ENCODE data around the gene RPLP2. TPM values are rescaled to one million over a fixed set of nuclear protein-coding genes. Genes with fewer than 3 reads are reported as not detected.

Gene RPLP2
- total and polyA plus RNA-seq, 2 experiments from 2014 or later = 401 to 468 TPM

- peak overlapping the region; percentile 98 for H3K4me2 ChIP-seq
- peak overlapping the region; percentile 68 for H3K4me3 ChIP-seq
- H3K4me1 ChIP-seq (ENCODE audit: insufficient read depth) = peaks cover 7% of the 10 kb centered on the region
- TF ChIP-seq CTCF (IDR thresholded peaks at IDR 0.05; ENCODE audit: poor library complexity) (no peak), EZH2 (IDR thresholded peaks at IDR 0.05; ENCODE audit: borderline replicate concordance) (no peak), EZH2phosphoT487 (IDR thresholded peaks at IDR 0.05; ENCODE audit: low read depth, severe bottlenecking, unreplicated experiment) (no peak)
- no peaks in the 10 kb centered on the region for H3K9me3 ChIP-seq (ENCODE audit: low read depth)
- peak overlapping the region; percentile 96 for H3K27ac ChIP-seq
- H3K36me3 ChIP-seq (replicated peaks; ENCODE audit: insufficient read depth, low read depth) = no peaks in the 10 kb centered on the region
- H3K9me2 ChIP-seq (replicated peaks; ENCODE audit: insufficient read depth) = no peaks in the 10 kb centered on the region
- WGBS (ENCODE audit: low lambda C conversion rate, missing lambda C conversion rate) = 1% methylated on average over 36 of the region's 55 CpGs
- peaks cover 22% of the 10 kb centered on the region for H4K20me1 ChIP-seq (ENCODE audit: insufficient read depth, poor library complexity, severe bottlenecking)
- no peak overlapping the region for H2AFZ ChIP-seq
- peaks cover 44% of the 10 kb centered on the region for H3K79me2 ChIP-seq
- H3K27me3 ChIP-seq = no peaks in the 10 kb centered on the region
- DNase-seq (ENCODE audit: low spot score) = no peak
Observed at GRCh38 chr11:810040-810567, 337 bp downstream of the RPLP2 start.

DNA sequence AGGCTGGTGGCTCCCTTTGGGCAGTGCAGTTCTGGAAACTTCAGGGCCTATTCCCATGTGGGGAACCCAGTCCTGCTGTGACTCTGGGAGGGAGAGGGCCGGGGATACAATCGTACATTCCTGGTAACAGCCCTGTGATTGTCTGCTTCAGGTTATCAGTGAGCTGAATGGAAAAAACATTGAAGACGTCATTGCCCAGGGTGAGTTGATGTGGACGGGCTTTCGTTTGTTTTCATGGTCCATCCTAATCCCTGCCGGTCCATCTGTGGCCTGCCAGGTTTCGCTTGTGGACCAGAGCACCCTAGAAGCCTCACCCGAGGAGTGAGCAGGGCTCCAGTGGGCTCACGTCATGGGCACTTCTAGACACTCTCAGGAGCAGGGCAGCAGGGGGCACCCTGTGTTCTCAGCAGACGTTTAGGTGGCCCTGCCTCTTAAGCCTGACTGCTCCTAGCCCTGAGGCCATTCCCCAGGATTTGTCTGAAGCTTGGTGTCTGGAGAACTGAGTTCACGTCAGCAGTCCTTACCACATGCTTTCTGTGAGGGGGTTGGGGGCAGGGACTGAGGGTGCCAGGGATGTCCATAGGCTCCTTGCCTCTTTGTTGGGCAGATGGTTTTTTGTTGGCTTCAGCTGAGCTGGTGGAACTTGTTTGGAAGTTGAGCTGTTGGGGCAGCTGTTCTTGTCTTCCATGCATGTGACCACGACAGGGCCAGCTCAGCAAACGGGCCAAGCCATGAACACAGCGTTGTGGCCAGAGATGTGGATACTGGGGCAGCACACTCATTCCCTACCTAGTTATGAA is 1.9 kb downstream of the RPLP2 start:
- peaks cover 44% of the 10 kb centered on the region for H3K79me2 ChIP-seq

GRCh38 chr11:812390-812789 is 2.6 kb downstream of the RPLP2 start:
- no peak overlapping the region for H3K4me2 ChIP-seq
- WGBS (ENCODE audit: low lambda C conversion rate, missing lambda C conversion rate) = 96% methylated on average over 3 of the region's 3 CpGs
- peaks cover 40% of the 10 kb centered on the region for H3K79me2 ChIP-seq
- H3K4me1 ChIP-seq (ENCODE audit: insufficient read depth) = peaks cover 7% of the 10 kb centered on the region
- H3K36me3 ChIP-seq (replicated peaks; ENCODE audit: insufficient read depth, low read depth) = no peaks in the 10 kb centered on the region
- no peak for DNase-seq (ENCODE audit: low spot score)
- H3K27me3 ChIP-seq = no peaks in the 10 kb centered on the region
- no peaks in the 10 kb centered on the region for H3K9me2 ChIP-seq (replicated peaks; ENCODE audit: insufficient read depth)
- TF ChIP-seq EZH2 (IDR thresholded peaks at IDR 0.05; ENCODE audit: borderline replicate concordance) = no peak
- no peak for TF ChIP-seq CTCF (IDR thresholded peaks at IDR 0.05; ENCODE audit: poor library complexity)
- TF ChIP-seq EZH2phosphoT487 (IDR thresholded peaks at IDR 0.05; ENCODE audit: low read depth, severe bottlenecking, unreplicated experiment) = no peak
- H4K20me1 ChIP-seq (ENCODE audit: insufficient read depth, poor library complexity, severe bottlenecking) = peaks cover 22% of the 10 kb centered on the region
- H3K27ac ChIP-seq = no peak overlapping the region
- no peak overlapping the region for H2AFZ ChIP-seq
- H3K9me3 ChIP-seq (ENCODE audit: low read depth) = no peaks in the 10 kb centered on the region
- H3K4me3 ChIP-seq = no peak overlapping the region

More for the DNA sequence above, 1.9 kb downstream of the RPLP2 start:
- H3K4me1 ChIP-seq (ENCODE audit: insufficient read depth) = peaks cover 7% of the 10 kb centered on the region
- peak overlapping the region; percentile 98 for H3K4me2 ChIP-seq
- 85% methylated on average over 14 of the region's 14 CpGs for WGBS (ENCODE audit: low lambda C conversion rate, missing lambda C conversion rate)
- no peaks in the 10 kb centered on the region for H3K9me3 ChIP-seq (ENCODE audit: low read depth)
- no peaks in the 10 kb centered on the region for H3K36me3 ChIP-seq (replicated peaks; ENCODE audit: insufficient read depth, low read depth)
- H3K27me3 ChIP-seq = no peaks in the 10 kb centered on the region
- H3K9me2 ChIP-seq (replicated peaks; ENCODE audit: insufficient read depth) = no peaks in the 10 kb centered on the region
- no peak overlapping the region for H2AFZ ChIP-seq
- no peak for DNase-seq (ENCODE audit: low spot score)
- TF ChIP-seq EZH2phosphoT487 (IDR thresholded peaks at IDR 0.05; ENCODE audit: low read depth, severe bottlenecking, unreplicated experiment) (no peak), CTCF (IDR thresholded peaks at IDR 0.05; ENCODE audit: poor library complexity) (no peak), EZH2 (IDR thresholded peaks at IDR 0.05; ENCODE audit: borderline replicate concordance) (no peak)
- no peak overlapping the region for H3K4me3 ChIP-seq
- no peak overlapping the region for H3K27ac ChIP-seq
- H4K20me1 ChIP-seq (ENCODE audit: insufficient read depth, poor library complexity, severe bottlenecking) = peaks cover 22% of the 10 kb centered on the region
